ENCODE results near the gene LAMB4.

GRCh38 chr7:108086962-108087361 lies 43.2 kb downstream of the LAMB4 start:
- TF ChIP-seq CTCF (IDR thresholded peaks at IDR 0.05) = no peak
- no peak for TF ChIP-seq POLR2A (IDR thresholded peaks at IDR 0.05)

All from body of pancreas (tissue), 4 donors.